DND-41 (cell line): ENCODE results near the gene CCDC97.

ENCODE experiments used
- ATAC-seq: fragments of 200-7000 bp; cut with Tn5 transposase; 3 replicates; pipeline ENCODE4 v1.9.1; 2021; ENCODE audit warnings: low read depth; ENCODE audit not compliant: insufficient read depth
- DNase-seq: peaks from one replicate; pipeline ENCODE4 v3.0.0-alpha.2; 2020
- H2AFZ ChIP-seq: 2 replicates; pipeline ENCODE4 v1.6.0; 2012; ENCODE audit warnings: low read depth, low read length
- H3K27ac ChIP-seq: 2 replicates; pipeline ENCODE4 v1.5.1; 2012; ENCODE audit warnings: low read length, inconsistent platforms
- H3K27me3 ChIP-seq: fragments of 200-600 bp; sonication (generic); 2 replicates; pipeline ENCODE4 v1.6.0; 2012; ENCODE audit warnings: low read length, mild to moderate bottlenecking, inconsistent platforms; ENCODE audit not compliant: insufficient read depth, poor library complexity
- H3K36me3 ChIP-seq: 2 replicates; pipeline ENCODE4 v1.5.1; 2012; ENCODE audit warnings: low read length, inconsistent platforms; ENCODE audit not compliant: insufficient read depth
- H3K4me1 ChIP-seq: 2 replicates; pipeline ENCODE4 v1.5.1; 2012; ENCODE audit warnings: mild to moderate bottlenecking, low read length; ENCODE audit not compliant: insufficient read depth
- H3K4me2 ChIP-seq: 2 replicates; pipeline ENCODE4 v1.6.0; 2012; ENCODE audit warnings: mild to moderate bottlenecking, moderate library complexity, low read length, inconsistent platforms; ENCODE audit not compliant: insufficient read depth
- H3K4me3 ChIP-seq, 2 experiments: fragments of 200-600 bp in 1 of 2; shearing (Covaris generic) in 1 of 2; 2 replicates each; pipeline ENCODE4 v1.5.1; 2012 to 2016; ENCODE audit warnings: inconsistent platforms in 2 of 2, low read length in 2 of 2, mild to moderate bottlenecking in 2 of 2, low read depth in 1 of 2, moderate library complexity in 1 of 2
- H3K79me2 ChIP-seq: 2 replicates; pipeline ENCODE4 v1.6.0; 2012; ENCODE audit warnings: low read length, inconsistent platforms; ENCODE audit not compliant: insufficient read depth
- H3K9ac ChIP-seq: 2 replicates; pipeline ENCODE4 v1.6.0; 2012; ENCODE audit warnings: low read depth, mild to moderate bottlenecking, inconsistent platforms, low read length, moderate library complexity
- H3K9me3 ChIP-seq: 2 replicates; pipeline ENCODE4 v1.5.1; 2012; ENCODE audit warnings: low read length, moderate library complexity, mild to moderate bottlenecking, inconsistent platforms; ENCODE audit not compliant: insufficient read depth, severe bottlenecking
- H4K20me1 ChIP-seq: 2 replicates; pipeline ENCODE4 v1.6.0; 2012; ENCODE audit warnings: low read length; ENCODE audit not compliant: insufficient read depth
- EZH2 ChIP-seq: IDR thresholded peaks from 3 replicates; pipeline ENCODE4 v1.6.1; 2012; ENCODE audit warnings: borderline replicate concordance, low read depth, mild to moderate bottlenecking, moderate library complexity, low read length, inconsistent platforms; ENCODE audit not compliant: severe bottlenecking
- TF ChIP-seq, protein P1 (sequence below): IDR thresholded peaks from 2 replicates; pipeline ENCODE4 v1.5.1; 2012; ENCODE audit warnings: borderline replicate concordance, low read length, moderate library complexity, mild to moderate bottlenecking; ENCODE audit not compliant: poor library complexity, severe bottlenecking; ENCODE audit errors: extremely low read depth

CCDC97 gene

DNA sequence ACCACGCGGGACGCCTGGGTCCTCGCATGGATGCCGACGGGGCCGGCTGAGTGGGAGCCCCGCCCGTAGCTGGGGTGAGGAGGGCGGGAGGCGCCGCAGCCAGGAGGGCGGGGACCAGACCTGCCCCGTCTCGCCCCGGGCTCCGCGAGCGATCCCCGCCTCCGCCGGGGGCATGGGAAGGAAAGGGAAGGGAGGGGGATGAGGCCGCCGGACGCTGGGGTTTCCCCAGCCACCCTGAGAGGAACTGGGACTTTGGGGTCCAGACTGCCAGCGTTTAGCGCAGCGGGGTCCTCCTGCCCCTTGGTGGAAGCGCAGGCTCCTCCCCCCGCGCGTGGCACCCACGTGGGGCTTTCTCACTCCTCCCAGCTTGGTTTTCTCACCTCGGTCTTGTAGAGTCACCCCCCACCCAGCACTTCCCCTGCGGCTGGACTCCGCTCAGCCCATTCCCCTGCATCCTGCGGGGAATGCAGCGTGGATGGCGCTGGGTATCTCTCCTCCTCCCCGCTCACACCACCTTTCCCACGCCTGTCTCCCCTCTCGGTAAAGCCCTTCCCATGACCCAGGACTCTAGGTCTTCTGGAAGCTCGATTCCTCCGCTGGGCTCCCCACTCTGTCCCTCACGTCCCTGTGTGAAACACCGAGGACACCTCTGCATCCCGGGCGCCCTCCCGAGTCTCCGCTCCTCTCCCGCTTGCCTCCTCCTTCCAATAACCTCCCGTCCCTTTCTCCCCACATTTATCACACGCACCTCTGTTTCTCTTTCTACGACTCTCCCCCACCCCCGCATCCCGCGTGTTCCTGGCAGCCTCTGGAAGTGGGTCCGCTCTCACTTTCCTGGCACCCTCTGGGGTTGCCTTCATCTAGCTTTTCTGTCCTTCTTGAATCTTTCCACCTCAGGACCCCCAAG lies 41.6 kb downstream of the CCDC97 start:
- H3K9me3 ChIP-seq, result no peaks in the 10 kb centered on the region
- TF ChIP-seq EZH2, result no peak
- TF ChIP-seq, protein P1, sequence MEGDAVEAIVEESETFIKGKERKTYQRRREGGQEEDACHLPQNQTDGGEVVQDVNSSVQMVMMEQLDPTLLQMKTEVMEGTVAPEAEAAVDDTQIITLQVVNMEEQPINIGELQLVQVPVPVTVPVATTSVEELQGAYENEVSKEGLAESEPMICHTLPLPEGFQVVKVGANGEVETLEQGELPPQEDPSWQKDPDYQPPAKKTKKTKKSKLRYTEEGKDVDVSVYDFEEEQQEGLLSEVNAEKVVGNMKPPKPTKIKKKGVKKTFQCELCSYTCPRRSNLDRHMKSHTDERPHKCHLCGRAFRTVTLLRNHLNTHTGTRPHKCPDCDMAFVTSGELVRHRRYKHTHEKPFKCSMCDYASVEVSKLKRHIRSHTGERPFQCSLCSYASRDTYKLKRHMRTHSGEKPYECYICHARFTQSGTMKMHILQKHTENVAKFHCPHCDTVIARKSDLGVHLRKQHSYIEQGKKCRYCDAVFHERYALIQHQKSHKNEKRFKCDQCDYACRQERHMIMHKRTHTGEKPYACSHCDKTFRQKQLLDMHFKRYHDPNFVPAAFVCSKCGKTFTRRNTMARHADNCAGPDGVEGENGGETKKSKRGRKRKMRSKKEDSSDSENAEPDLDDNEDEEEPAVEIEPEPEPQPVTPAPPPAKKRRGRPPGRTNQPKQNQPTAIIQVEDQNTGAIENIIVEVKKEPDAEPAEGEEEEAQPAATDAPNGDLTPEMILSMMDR, result no peak
- no peaks in the 10 kb centered on the region for H3K27me3 ChIP-seq
- peaks cover 45% of the 10 kb centered on the region for H3K4me1 ChIP-seq
- peak; percentile 60 for DNase-seq
- H3K9ac ChIP-seq, result peak overlapping the region; percentile 97
- H3K36me3 ChIP-seq, result peaks cover 32% of the 10 kb centered on the region
- no peak overlapping the region for H2AFZ ChIP-seq
- ATAC-seq, result peak; percentile 37
- peaks cover 50% of the 10 kb centered on the region for H4K20me1 ChIP-seq
- H3K27ac ChIP-seq, result peak overlapping the region; percentile 87
- peaks cover 65% of the 10 kb centered on the region for H3K79me2 ChIP-seq
- H3K4me3 ChIP-seq, result peak overlapping the region; percentile 93 to 95; a peak in 3 of 4 replicates
- peak overlapping the region; percentile 78 for H3K4me2 ChIP-seq

DNA sequence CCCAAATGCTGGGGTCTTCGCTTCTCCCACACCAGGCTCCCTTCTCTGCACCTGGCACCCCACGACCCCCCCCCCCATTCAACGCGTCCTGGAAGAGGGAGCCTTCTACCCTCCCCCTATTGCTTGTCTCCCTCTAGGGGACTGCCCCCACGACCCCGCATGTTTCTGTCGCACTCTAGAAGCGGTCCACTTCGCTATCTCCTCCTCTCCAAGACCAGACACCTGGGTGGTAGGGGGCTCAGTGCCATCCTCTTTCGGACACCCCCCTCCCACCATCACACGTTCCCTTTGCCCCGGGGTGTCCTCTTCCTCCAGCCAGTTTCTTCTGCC lies 42.3 kb downstream of the CCDC97 start:
- H3K27ac ChIP-seq, result peak overlapping the region; percentile 87
- peaks cover 50% of the 10 kb centered on the region for H4K20me1 ChIP-seq
- H2AFZ ChIP-seq, result peak overlapping the region; percentile 78
- peak overlapping the region; percentile 97 for H3K9ac ChIP-seq
- DNase-seq (no peak), ATAC-seq (peak; percentile 2)
- TF ChIP-seq, protein P1, result no peak
- TF ChIP-seq EZH2, result no peak
- H3K9me3 ChIP-seq, result no peaks in the 10 kb centered on the region
- no peaks in the 10 kb centered on the region for H3K27me3 ChIP-seq
- peaks cover 27% of the 10 kb centered on the region for H3K36me3 ChIP-seq
- peaks cover 45% of the 10 kb centered on the region for H3K4me1 ChIP-seq
- H3K4me3 ChIP-seq, result peak overlapping the region; percentile 93 to 95
- peaks cover 64% of the 10 kb centered on the region for H3K79me2 ChIP-seq
- H3K4me2 ChIP-seq, result peak overlapping the region; percentile 78

DNA sequence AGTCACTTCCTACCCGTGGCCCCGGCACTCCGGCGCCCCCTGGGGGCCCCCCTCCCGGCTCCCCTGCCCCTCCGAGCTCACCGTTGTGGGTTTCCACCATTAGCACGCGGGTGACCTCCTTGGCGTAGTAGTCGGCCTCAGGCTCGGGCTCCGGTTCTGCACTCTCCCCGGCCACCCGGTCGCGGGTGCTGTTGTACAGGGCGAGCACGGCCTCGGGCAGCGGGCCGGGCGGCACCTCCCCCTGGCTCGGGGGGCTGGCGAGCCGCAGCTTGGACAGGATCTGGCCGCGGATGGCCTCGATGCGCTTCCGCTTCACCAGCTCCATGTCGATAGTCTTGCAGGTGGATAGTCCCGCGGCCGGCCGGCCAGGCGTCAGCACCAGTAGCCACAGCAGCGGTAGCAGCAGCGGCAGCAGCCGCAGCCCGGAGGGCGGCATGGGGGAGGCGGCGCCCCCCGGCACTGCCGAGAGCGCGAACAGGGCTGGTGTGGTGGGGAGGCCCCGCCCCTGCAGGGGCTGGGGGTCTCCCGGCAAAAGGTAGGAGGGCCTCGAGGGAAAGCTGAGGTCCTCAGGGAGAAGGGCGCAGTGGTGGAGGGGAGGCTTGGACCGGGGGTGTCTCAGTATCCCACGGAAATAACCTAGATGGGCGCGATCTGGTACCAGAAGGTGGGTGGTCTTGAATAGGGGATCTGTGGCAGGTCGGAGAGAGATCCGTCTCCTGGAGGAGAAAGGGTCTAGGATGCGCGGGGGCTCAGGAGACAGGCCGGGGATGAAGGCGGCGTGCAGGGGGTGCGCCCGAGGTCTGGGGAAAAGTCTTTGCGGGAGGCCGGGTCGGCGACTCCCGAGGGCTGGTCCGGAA lies 42.9 kb downstream of the CCDC97 start:
- peaks cover 61% of the 10 kb centered on the region for H3K79me2 ChIP-seq
- H3K27ac ChIP-seq, result peak overlapping the region; percentile 87
- TF ChIP-seq, protein P1, result peak; percentile 72
- TF ChIP-seq EZH2, result no peak
- H3K36me3 ChIP-seq, result peaks cover 23% of the 10 kb centered on the region
- peaks cover 50% of the 10 kb centered on the region for H4K20me1 ChIP-seq
- peak overlapping the region; percentile 93 to 95 for H3K4me3 ChIP-seq
- peak overlapping the region; percentile 97 for H3K9ac ChIP-seq
- DNase-seq (peak; percentile 80), ATAC-seq (peak; percentile 55)
- peaks cover 45% of the 10 kb centered on the region for H3K4me1 ChIP-seq
- H3K4me2 ChIP-seq, result peak overlapping the region; percentile 78
- H3K27me3 ChIP-seq, result no peaks in the 10 kb centered on the region
- peak overlapping the region; percentile 78 for H2AFZ ChIP-seq
- H3K9me3 ChIP-seq, result no peaks in the 10 kb centered on the region
